SK-N-MC (cell line): ENCODE data around the gene JUNB.

Source experiments
- EZH2 ChIP-seq: fragments of 200-600 bp; sonication (generic); IDR thresholded peaks from one replicate; pipeline ENCODE4 v1.6.1; 2017; ENCODE audit warnings: antibody characterized with exemption
- POLR2AphosphoS5 ChIP-seq: IDR thresholded peaks from 2 replicates; pipeline ENCODE4 v1.6.1; 2012; ENCODE audit warnings: mild to moderate bottlenecking, low read depth, low read length, borderline replicate concordance

- TF ChIP-seq EZH2 = no peak
- no peak for TF ChIP-seq POLR2AphosphoS5
Measured at GRCh38 chr19:12800923-12801465, 9.7 kb downstream of the JUNB start.
